Right forelimb (tissue), 1 donor: ENCODE measurements around the gene CALN1.
A peak's percentile ranks its signal among the peaks of the same experiment; 100 is the strongest.
"Not testable (repeated sequence)": the region's sequence is repeated elsewhere in the genome, so short reads cannot be mapped to it uniquely, and the experiment has no call there.

Experiments
- DNase-seq: peaks from one replicate; pipeline ENCODE4 v3.0.0-alpha.2; 2018

The CALN1 gene

DNA sequence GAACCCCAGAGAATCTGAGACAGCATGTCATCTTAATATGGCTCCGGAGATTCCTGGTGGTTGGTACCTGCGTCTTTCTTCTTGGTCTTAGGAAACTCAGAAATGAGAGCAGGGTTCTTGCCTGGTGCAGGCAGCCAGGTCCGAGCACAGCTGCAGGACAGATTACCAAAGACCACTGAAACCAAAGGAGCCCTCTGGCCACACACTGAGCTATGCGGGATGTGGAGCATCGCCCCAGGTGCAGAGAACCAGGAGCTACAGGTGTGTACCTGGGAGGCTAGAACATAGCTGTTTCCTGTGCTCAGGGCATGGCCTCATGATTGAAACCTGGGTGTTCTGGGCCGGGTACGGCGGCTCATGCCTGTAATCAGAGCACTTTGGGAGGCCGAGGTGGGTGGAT lies 635.4 kb downstream of the CALN1 start:
- DNase-seq = no peak

DNA sequence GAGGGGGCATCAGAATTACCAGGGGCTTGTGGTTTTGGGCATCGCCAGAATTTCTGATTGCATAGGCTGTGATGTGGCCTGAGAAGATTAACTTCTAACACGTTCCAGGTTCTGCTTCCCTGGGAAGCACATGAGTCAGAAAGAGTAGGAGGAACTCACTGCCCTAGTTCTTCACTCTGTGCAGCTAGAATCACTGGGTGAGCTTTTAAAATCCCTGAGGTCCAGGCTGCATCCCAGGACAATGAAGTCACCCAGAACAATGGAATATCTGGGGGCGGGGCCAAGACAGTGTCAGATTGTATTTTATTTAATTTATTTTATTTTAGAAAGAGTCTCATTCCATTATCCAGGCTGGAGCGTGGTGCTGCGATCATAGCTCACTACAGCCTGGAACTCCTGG lies 636.5 kb downstream of the CALN1 start:
- DNase-seq = no peak

DNA sequence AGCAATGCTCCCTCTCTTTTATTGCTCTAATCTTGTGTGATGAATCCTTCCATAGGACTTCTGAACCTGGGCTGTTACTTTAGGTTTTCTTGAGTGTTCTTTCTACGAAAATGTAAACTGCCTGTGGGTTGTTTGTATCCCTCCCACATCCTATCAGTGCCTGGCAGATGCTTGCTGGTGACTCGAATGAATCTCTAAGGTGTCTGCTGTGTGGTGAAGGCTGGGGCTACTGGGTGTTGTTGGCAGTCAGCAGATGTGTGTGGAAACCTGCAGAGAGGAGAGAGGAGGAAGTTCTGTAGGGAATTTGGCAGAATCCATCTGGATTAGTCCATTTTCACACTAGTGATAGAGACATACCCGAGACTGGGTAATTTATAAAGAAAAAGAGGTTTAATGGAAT lies 639.4 kb downstream of the CALN1 start:
- no peak for DNase-seq

DNA sequence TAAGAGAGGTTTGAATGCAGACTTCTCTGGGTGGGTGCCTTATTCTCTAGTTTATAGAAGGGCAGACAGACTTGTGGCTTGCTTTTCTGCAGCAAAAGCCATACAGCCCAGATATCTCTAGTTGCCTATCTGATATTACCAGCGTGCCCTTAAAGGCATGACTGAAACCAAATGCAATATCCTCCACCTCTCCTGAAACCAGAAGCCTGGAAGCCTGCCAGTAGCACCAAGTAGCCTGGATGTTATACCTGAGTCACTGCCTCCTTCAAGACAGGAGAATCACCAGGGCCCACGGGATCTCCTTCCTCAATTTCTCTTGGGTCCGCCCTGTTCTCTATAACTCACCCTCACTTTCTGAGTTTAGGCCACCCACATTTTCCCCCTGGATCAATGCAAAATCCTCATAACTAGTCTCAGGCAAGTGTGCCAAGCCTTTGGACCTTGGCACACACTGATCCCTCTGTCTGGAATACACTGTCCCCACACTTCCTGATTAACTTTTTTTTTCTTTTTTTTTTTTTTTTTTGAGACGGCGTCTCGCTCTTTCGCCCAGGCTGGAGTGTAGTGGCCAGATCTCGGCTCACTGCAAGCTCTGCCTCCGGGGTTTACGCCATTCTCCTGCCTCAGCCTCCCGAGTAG lies 641.8 kb downstream of the CALN1 start:
- no peak for DNase-seq

DNA sequence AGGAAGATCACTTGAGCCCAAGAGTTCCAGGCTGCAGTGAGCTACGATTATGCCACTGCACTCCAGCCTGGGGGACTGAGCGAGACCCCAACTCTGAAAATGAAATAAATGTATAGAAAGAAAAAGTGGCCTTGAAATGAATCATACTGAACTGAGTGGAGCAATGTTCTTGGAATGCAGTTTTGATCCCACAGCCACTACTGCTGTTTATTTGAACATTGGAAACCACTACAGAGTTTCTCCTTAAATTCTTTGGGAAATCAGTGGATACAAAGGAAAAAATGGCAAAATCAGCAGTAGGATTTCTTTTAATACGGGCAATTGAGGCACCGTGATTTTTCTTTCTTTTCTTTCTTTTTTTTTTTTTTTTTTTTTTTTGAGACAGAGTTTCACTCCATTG lies 642.8 kb downstream of the CALN1 start:
- no peak for DNase-seq

GRCh38 chr7:71768450-71768849 lies 643.7 kb downstream of the CALN1 start:
- no peak for DNase-seq

- no peak for DNase-seq
Observed at GRCh38 chr7:71766016-71766415, 646.1 kb downstream of the CALN1 start.

- DNase-seq = no peak
Observed at GRCh38 chr7:71761336-71761735, 650.8 kb downstream of the CALN1 start.

- DNase-seq = no peak
Observed at GRCh38 chr7:71754828-71755227, 657.3 kb downstream of the CALN1 start.

DNA sequence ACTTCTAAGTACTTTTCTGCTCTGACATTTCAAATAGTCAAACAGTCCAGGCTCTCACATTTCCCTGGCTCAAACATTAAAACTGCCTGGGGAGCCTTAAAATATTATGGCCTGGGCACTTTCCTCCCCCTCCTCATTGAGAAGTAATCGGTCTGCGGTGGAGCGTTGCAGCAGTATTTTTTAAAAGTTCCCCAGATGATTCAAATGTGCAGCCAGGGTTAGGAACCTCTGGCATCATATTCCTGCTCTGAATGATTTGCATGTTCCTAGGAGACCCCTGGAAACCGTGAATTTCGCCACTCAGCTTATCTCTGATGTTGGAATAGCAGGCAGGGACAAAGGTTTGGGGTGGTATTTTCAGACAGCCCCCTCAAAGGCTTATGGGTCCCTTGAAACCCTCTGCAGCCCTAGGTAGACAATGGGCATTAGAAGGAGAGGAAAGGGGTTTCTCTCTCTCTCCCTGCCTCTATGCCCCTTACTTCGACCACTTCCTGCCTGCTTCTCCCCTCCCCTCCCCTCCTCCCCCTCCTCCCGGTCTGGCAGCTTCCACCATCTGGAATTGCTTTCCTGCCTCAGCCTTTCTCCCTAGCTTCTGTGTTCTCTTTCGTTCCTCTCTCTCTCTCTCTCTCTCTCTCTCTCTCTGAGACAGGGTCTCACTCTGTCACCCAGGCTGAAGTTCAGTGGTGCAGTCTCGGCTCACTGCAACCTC lies 658.0 kb downstream of the CALN1 start:
- DNase-seq = no peak

DNA sequence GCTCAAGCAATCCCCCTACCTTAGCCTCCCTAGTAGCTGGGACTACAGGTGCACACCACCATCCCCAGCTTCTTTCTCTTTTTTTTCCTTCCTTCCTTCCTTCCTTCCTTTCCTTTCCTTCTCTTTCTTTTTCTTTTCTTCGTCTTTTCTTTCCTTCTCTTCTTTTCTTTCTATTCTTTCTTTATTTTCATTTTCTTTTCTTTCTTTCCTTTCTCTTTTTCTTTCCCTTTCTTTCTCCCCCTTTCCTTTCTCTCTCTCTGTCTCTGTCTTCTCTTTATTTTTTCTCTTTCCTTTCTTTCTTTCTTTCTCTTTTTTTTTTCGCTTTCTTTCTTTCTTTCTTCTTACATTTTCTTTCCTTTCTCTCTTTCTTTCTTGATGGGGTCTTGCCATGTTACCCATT lies 658.9 kb downstream of the CALN1 start:
- no peak for DNase-seq

GRCh38 chr7:71752171-71752935 lies 659.8 kb downstream of the CALN1 start:
- DNase-seq = peak; percentile 77

DNA sequence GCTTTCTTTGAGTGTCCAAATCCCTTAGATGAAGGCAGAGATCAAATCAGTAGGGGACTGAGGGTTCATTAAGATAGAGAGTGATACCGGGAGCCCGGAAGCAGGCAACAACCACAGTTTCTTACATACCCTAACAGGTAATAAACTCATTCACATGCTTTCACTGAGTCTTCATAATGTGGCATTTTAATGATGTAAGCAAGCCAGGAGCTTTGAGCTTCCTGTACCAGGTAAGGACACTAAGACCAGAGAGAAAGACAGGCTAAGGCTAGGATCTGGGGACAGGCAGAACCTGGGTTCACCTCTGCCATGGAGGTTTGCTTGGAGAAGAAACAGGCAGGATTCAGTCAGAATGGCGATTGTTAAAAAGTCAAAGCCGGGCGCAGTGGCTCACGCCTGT lies 661.8 kb downstream of the CALN1 start:
- DNase-seq = no peak

DNA sequence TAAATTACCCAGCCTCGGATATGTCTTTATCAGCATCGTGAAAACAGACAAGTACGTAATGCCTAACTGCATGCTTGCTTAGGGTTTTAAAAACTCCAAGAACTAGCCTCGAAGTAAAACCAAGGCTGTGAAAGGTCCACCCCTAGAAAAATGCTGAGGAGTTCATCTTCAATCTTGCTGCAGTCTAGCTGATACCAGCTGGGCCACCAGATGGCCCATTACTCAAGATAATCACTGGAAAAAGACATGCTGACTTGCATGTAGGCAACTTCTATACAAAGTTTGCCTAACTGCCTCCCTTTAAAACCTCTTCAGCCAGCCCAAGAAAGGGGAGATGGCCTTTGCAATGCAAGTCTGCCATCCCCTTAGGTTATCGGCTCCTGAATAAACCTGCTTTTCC lies 666.1 kb downstream of the CALN1 start:
- DNase-seq = no peak

DNA sequence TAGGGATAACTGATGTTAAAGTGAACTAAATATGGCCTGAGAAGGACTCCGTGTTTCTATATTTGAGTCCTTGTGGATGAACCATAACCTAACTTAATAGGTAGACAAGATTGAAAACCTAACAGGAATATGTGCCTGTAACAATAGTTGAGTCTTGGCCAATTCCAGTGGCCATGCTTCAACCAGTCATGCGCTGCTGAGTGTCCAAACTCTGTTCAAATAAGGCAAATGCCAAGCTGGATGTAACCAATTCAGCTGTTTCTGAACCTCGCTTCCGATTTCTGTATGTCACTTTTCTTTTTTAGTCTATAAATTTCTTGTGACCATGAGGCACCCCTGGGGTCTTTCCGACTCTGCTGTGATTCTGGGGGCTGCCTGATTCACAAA lies 672.0 kb downstream of the CALN1 start:
- DNase-seq = no peak

DNA sequence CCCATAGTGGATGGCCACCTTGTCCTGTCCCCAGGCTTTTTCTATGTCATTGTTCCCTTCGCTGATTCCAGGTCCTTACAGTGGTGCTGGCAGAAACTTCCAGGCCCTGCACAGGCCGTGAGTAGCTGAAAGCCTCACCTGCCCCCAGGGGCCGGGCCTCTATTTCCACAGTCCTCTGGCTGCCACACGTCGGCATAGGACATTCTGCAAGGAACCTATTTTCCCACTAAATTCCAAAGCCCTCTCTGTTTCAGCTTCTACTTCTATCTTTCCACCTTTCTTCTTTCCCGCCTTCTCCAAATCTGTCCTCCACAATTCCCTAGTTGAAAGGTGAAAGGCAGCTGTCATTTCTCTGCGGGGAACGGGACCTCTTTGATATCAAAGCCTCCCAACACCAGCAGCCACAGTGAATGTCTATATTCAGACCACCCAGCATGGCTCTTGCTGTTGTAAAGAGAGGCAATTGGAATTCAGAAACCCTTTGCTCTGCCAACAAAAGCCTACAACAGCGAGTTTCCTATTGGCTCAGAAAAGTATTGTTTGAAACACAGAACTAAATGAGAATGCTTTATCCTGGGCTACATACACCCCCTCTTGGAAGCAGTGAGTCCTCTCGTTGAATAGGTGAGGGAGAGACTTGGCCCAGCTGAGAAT lies 672.5 kb downstream of the CALN1 start:
- no peak for DNase-seq

GRCh38 chr7:71737931-71738540 lies 674.1 kb downstream of the CALN1 start:
- not testable (repeated sequence) for DNase-seq

GRCh38 chr7:71735961-71736556 lies 676.1 kb downstream of the CALN1 start:
- DNase-seq = peak; percentile 82

GRCh38 chr7:71733107-71733870 lies 678.8 kb downstream of the CALN1 start:
- DNase-seq = peak; percentile 91

GRCh38 chr7:71731740-71732139 lies 680.4 kb downstream of the CALN1 start:
- DNase-seq = no peak
